ENCODE results near the gene DLGAP4. TPM values are rescaled to one million over a fixed set of nuclear protein-coding genes. Genes with fewer than 3 reads are reported as not detected.

The DLGAP4 gene
- total and polyA plus RNA-seq, 2 of the 13 experiments (the other 11 are each of a cell fraction or from before 2014, with no cell fraction given): 15.2 to 26.7 TPM

DNA sequence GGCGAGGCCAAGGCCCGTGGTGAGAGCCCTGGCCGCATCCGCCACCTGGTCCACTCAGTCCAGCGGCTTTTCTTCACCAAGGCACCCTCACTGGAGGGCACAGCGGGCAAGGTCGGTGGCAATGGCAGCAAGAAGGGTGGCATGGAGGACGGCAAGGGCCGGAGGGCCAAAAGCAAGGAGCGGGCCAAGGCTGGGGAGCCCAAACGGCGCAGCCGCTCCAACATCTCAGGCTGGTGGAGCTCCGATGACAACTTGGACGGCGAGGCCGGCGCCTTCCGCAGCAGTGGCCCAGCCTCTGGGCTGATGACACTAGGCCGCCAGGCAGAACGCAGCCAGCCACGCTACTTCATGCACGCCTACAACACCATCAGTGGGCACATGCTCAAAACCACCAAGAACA lies 126.0 kb downstream of the DLGAP4 start:
- no peak overlapping the region for H3K27ac ChIP-seq (ENCODE audit: extremely low read length, insufficient read depth, low read length)
- ATAC-seq: no peak
- H3K27me3 ChIP-seq (ENCODE audit: control insufficient read depth in 1 of 2, insufficient read depth in 2 of 2, low read length in 2 of 2): peaks cover 0 to 28% of the 10 kb centered on the region in 2 experiments; a peak in 4 of 5 replicates
- no peaks in the 10 kb centered on the region for H3K79me2 ChIP-seq (ENCODE audit: insufficient read depth, low read length)
- no peak for FAIRE-seq
- CTCF ChIA-PET (ENCODE audit: low intra/inter-chr PET ratio, low total read pairs): no interaction called here
- H3K4me1 ChIP-seq (ENCODE audit: insufficient read depth, low read length): no peaks in the 10 kb centered on the region
- no peak overlapping the region for H3K9ac ChIP-seq (ENCODE audit: insufficient read depth, low read depth, low read length)
- no TSS peak for BruUV-seq (replicated peaks)
- no peak overlapping the region for H2AFZ ChIP-seq (ENCODE audit: low read length)
- H3K4me2 ChIP-seq (ENCODE audit: low read depth, low read length): no peak overlapping the region
- TF ChIP-seq, protein P1, sequence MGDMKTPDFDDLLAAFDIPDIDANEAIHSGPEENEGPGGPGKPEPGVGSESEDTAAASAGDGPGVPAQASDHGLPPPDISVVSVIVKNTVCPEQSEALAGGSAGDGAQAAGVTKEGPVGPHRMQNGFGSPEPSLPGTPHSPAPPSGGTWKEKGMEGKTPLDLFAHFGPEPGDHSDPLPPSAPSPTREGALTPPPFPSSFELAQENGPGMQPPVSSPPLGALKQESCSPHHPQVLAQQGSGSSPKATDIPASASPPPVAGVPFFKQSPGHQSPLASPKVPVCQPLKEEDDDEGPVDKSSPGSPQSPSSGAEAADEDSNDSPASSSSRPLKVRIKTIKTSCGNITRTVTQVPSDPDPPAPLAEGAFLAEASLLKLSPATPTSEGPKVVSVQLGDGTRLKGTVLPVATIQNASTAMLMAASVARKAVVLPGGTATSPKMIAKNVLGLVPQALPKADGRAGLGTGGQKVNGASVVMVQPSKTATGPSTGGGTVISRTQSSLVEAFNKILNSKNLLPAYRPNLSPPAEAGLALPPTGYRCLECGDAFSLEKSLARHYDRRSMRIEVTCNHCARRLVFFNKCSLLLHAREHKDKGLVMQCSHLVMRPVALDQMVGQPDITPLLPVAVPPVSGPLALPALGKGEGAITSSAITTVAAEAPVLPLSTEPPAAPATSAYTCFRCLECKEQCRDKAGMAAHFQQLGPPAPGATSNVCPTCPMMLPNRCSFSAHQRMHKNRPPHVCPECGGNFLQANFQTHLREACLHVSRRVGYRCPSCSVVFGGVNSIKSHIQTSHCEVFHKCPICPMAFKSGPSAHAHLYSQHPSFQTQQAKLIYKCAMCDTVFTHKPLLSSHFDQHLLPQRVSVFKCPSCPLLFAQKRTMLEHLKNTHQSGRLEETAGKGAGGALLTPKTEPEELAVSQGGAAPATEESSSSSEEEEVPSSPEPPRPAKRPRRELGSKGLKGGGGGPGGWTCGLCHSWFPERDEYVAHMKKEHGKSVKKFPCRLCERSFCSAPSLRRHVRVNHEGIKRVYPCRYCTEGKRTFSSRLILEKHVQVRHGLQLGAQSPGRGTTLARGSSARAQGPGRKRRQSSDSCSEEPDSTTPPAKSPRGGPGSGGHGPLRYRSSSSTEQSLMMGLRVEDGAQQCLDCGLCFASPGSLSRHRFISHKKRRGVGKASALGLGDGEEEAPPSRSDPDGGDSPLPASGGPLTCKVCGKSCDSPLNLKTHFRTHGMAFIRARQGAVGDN (CRISPR knock-in tag; IDR thresholded peaks at IDR 0.05): 0 out of 2 replicates have a peak, but pooled peaks have one; percentile 9
- TF ChIP-seq ELF1 (CRISPR knock-in tag; IDR thresholded peaks at IDR 0.05) (no peak), ZNF138 (CRISPR knock-in tag; IDR thresholded peaks at IDR 0.05; ENCODE audit: low read depth) (0 out of 2 replicates have a peak, but pooled peaks have one; percentile 31)
- no peaks in the 10 kb centered on the region for H3K9me3 ChIP-seq (ENCODE audit: low read length)
- in situ Hi-C loops (cut with HindIII; ENCODE audit: extremely low pct_ligation_motif_present, low pct_unique_long_range_greater_than_20kb) (no loop called here), intact Hi-C loops (cut with micrococcal nuclease; ENCODE audit: unreplicated experiment) (loop anchor here (10.0 kb wide), 1 partner anchor 437 kb away; no protein-coding TSS in a partner anchor)
- H3K36me3 ChIP-seq (replicated peaks in 1 of 2; ENCODE audit: control insufficient read depth in 1 of 2, insufficient read depth in 2 of 2, low read length in 2 of 2): peaks cover 0 to 3% of the 10 kb centered on the region in 2 experiments; a peak in 1 of 5 replicates
- POLR2A ChIA-PET: no interaction called here
- no peaks in the 10 kb centered on the region for H4K20me1 ChIP-seq (ENCODE audit: insufficient read depth, low read length)
- 80% methylated on average over 21 of the region's 23 CpGs for WGBS (ENCODE audit: low lambda C conversion rate)
- H3K4me3 ChIP-seq (replicated peaks in 1 of 3; ENCODE audit: insufficient read depth in 1 of 3, low read depth in 2 of 3, low read length in 3 of 3): no peak overlapping the region
- DNase-seq (ENCODE audit: low spot score): no peak

DNA sequence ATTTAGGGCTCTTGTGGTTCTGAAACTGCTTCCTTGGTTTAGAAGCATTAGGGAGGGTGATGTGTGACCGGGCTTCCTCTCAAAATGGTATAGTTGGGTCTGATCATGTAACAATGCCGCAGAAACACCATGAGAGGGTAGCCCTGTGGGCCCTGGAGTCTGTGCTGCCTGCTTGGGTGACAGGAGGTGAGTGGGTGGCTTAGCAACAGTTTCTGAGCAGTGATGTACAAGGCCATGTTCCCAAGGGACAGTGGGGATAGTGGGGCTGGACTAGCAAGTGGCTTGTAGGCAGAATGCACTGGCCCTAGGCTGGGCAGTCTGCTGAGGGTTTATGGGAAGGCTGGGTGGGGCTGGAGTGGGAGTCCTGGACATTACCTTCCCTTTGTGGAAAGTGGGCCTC lies 128.2 kb downstream of the DLGAP4 start:
- no peaks in the 10 kb centered on the region for H3K4me1 ChIP-seq (ENCODE audit: insufficient read depth, low read length)
- H3K27ac ChIP-seq (ENCODE audit: extremely low read length, insufficient read depth, low read length): no peak overlapping the region
- ChIA-PET CTCF (ENCODE audit: low intra/inter-chr PET ratio, low total read pairs) (no interaction called here), POLR2A (no interaction called here)
- no peak for DNase-seq (ENCODE audit: low spot score)
- peaks cover 0 to 28% of the 10 kb centered on the region in 2 experiments; a peak in 4 of 5 replicates for H3K27me3 ChIP-seq (ENCODE audit: control insufficient read depth in 1 of 2, insufficient read depth in 2 of 2, low read length in 2 of 2)
- H3K9me3 ChIP-seq (ENCODE audit: low read length): no peaks in the 10 kb centered on the region
- no TSS peak for BruUV-seq (replicated peaks)
- WGBS (ENCODE audit: low lambda C conversion rate): 29% methylated on average over 2 of the region's 2 CpGs
- no peaks in the 10 kb centered on the region for H4K20me1 ChIP-seq (ENCODE audit: insufficient read depth, low read length)
- no peak overlapping the region for H3K4me2 ChIP-seq (ENCODE audit: low read depth, low read length)
- TF ChIP-seq ZNF446 (CRISPR knock-in tag; IDR thresholded peaks at IDR 0.05) (0 out of 2 replicates have a peak, but pooled peaks have one; percentile 3), ZBTB21 (CRISPR knock-in tag; IDR thresholded peaks at IDR 0.05) (no peak)
- intact Hi-C loops (cut with micrococcal nuclease; ENCODE audit: unreplicated experiment) (loop anchor here (10.0 kb wide), 1 partner anchor 440 kb away; no protein-coding TSS in a partner anchor), in situ Hi-C loops (cut with HindIII; ENCODE audit: extremely low pct_ligation_motif_present, low pct_unique_long_range_greater_than_20kb) (no loop called here)
- no peak overlapping the region for H2AFZ ChIP-seq (ENCODE audit: low read length)
- peaks cover 0 to 3% of the 10 kb centered on the region in 2 experiments; a peak in 1 of 5 replicates for H3K36me3 ChIP-seq (replicated peaks in 1 of 2; ENCODE audit: control insufficient read depth in 1 of 2, insufficient read depth in 2 of 2, low read length in 2 of 2)
- H3K4me3 ChIP-seq (replicated peaks in 1 of 3; ENCODE audit: insufficient read depth in 1 of 3, low read depth in 2 of 3, low read length in 3 of 3): no peak overlapping the region
- H3K9ac ChIP-seq (ENCODE audit: insufficient read depth, low read depth, low read length): no peak overlapping the region
- ATAC-seq: no peak; the same call in 2 of the 3 replicates
- FAIRE-seq: no peak
- no peaks in the 10 kb centered on the region for H3K79me2 ChIP-seq (ENCODE audit: insufficient read depth, low read length)

All from HepG2 (cell line).